ENCODE results near the gene TAF1C.
A peak's percentile ranks its signal among the peaks of the same experiment; 100 is the strongest.

Gene TAF1C

GRCh38 chr16:84153660-84154214 is 33.1 kb downstream of the TAF1C start:
- DNase-seq: no peak

- DNase-seq: no peak
Measured at GRCh38 chr16:84150926-84151325, 35.9 kb downstream of the TAF1C start.

- DNase-seq: peak; percentile 94
Measured at GRCh38 chr16:84144859-84145639, 41.8 kb downstream of the TAF1C start, which contains the start of the genes DNAAF1 and HSDL1. Gene DNAAF1 (plus strand): TSS chr16:84145308. CDS start chr16:84145441, 133 bp downstream. Gene HSDL1 (minus strand): TSS chr16:84145177. CDS start chr16:84131321, 13,856 bp downstream.

GRCh38 chr16:84144209-84144858 is 42.5 kb downstream of the TAF1C start:
- peak; percentile 47 for DNase-seq

- peak; percentile 10 for DNase-seq
Measured at GRCh38 chr16:84143784-84144199, 43.1 kb downstream of the TAF1C start.

GRCh38 chr16:84143081-84143480 is 43.8 kb downstream of the TAF1C start:
- DNase-seq: no peak

- no peak for DNase-seq
Measured at GRCh38 chr16:84141143-84141670, 45.6 kb downstream of the TAF1C start.

- no peak for DNase-seq
Measured at GRCh38 chr16:84139628-84140258, 47.1 kb downstream of the TAF1C start.

GRCh38 chr16:84138824-84139627 is 47.8 kb downstream of the TAF1C start:
- DNase-seq: no peak

- no peak for DNase-seq
Measured at GRCh38 chr16:84138500-84138823, 48.4 kb downstream of the TAF1C start.

- DNase-seq: no peak
Measured at GRCh38 chr16:84137769-84138357, 49.0 kb downstream of the TAF1C start.

- no peak for DNase-seq
Measured at GRCh38 chr16:84137287-84137686, 49.6 kb downstream of the TAF1C start.

- DNase-seq: no peak
Measured at GRCh38 chr16:84136331-84137125, 50.3 kb downstream of the TAF1C start.

- no peak for DNase-seq
Measured at GRCh38 chr16:84132527-84133285, 54.2 kb downstream of the TAF1C start.

GRCh38 chr16:84131117-84131516 is 55.7 kb downstream of the TAF1C start:
- DNase-seq: no peak
